ENCODE measurements around the gene TULP3.
A peak's percentile ranks its signal among the peaks of the same experiment; 100 is the strongest.

The TULP3 gene

GRCh38 chr12:2936301-2936700, 45.6 kb downstream of the TULP3 start:
- no peak for DNase-seq

GRCh38 chr12:2937500-2937899, 46.8 kb downstream of the TULP3 start:
- DNase-seq: no peak

- no peak for DNase-seq
Observed at GRCh38 chr12:2939191-2939590, 48.5 kb downstream of the TULP3 start.

- no peak for DNase-seq
Observed at GRCh38 chr12:2940564-2940963, 49.9 kb downstream of the TULP3 start.

GRCh38 chr12:2941524-2941923, 50.8 kb downstream of the TULP3 start:
- DNase-seq: no peak

GRCh38 chr12:2944401-2945047, 53.8 kb downstream of the TULP3 start:
- DNase-seq: no peak

GRCh38 chr12:2949411-2949810, 58.7 kb downstream of the TULP3 start:
- DNase-seq: no peak

- DNase-seq: no peak
Observed at GRCh38 chr12:2955888-2956287, 65.2 kb downstream of the TULP3 start.

- DNase-seq: no peak
Observed at GRCh38 chr12:2957816-2958431, 67.2 kb downstream of the TULP3 start.

- DNase-seq: peak; percentile 90
Observed at GRCh38 chr12:2958432-2959191, 67.9 kb downstream of the TULP3 start.

- peak; percentile 92 for DNase-seq
Observed at GRCh38 chr12:2959192-2959504, 68.5 kb downstream of the TULP3 start, which contains the start of gene TEAD4. TEAD4 (plus strand) TSS chr12:2959397.

GRCh38 chr12:2959505-2960389, 69.1 kb downstream of the TULP3 start:
- DNase-seq: peak; percentile 80

- peak; percentile 65 for DNase-seq
Observed at GRCh38 chr12:2960390-2960956, 69.8 kb downstream of the TULP3 start.

GRCh38 chr12:2960996-2961616, 70.4 kb downstream of the TULP3 start:
- no peak for DNase-seq

GRCh38 chr12:2961705-2962104, 71.0 kb downstream of the TULP3 start:
- no peak for DNase-seq

- no peak for DNase-seq
Observed at GRCh38 chr12:2963154-2963759, 72.6 kb downstream of the TULP3 start.

GRCh38 chr12:2963760-2964292, 73.1 kb downstream of the TULP3 start:
- DNase-seq: peak; percentile 84

- no peak for DNase-seq
Observed at GRCh38 chr12:2967651-2968050, 77.0 kb downstream of the TULP3 start.

GRCh38 chr12:2970744-2971143, 80.1 kb downstream of the TULP3 start:
- no peak for DNase-seq

GRCh38 chr12:2973566-2973965, 82.9 kb downstream of the TULP3 start:
- DNase-seq: no peak

- DNase-seq: peak; percentile 55
Observed at GRCh38 chr12:2974560-2974971, 83.9 kb downstream of the TULP3 start.
